ENCODE measurements around the gene PICK1.

Gene PICK1

DNA sequence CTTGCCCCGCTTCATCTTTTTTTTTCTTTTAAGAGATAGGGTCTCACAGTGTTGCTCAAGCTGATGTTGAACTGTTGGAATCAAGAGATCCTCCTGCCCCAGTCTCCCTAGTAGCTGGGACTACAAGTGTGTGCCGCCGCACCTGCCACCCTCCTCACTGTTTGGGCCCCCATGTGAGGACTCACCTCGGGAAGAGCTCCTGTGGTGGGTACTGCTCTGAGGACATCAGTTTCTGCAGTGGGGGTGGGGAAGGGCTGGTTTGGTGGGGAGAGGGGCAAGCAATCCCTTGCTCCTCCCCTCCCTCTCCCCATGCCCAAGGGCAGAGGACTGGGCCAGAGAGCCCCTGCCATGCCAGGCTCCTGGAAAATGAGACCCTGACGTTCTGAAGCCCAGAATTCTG, 28.3 kb downstream of the PICK1 start:
- Histone ChIP-seq H3K36me3 (no peaks in the 10 kb centered on the region), H3K27ac (no peak overlapping the region), H3K4me1 (ENCODE audit: control insufficient read depth in 1 of 2, insufficient read depth in 1 of 2, low read depth in 1 of 2, low read length in 1 of 2) (peaks cover 8% of the 10 kb centered on the region in 2 experiments), H3K27me3 (peaks cover 78% of the 10 kb centered on the region), H3K4me3 (ENCODE audit: low read depth in 1 of 2, low read length in 1 of 2) (no peak overlapping the region), H3K9me3 (no peaks in the 10 kb centered on the region)
- TF ChIP-seq, protein P1, sequence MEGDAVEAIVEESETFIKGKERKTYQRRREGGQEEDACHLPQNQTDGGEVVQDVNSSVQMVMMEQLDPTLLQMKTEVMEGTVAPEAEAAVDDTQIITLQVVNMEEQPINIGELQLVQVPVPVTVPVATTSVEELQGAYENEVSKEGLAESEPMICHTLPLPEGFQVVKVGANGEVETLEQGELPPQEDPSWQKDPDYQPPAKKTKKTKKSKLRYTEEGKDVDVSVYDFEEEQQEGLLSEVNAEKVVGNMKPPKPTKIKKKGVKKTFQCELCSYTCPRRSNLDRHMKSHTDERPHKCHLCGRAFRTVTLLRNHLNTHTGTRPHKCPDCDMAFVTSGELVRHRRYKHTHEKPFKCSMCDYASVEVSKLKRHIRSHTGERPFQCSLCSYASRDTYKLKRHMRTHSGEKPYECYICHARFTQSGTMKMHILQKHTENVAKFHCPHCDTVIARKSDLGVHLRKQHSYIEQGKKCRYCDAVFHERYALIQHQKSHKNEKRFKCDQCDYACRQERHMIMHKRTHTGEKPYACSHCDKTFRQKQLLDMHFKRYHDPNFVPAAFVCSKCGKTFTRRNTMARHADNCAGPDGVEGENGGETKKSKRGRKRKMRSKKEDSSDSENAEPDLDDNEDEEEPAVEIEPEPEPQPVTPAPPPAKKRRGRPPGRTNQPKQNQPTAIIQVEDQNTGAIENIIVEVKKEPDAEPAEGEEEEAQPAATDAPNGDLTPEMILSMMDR (IDR thresholded peaks at IDR 0.05): no peak

DNA sequence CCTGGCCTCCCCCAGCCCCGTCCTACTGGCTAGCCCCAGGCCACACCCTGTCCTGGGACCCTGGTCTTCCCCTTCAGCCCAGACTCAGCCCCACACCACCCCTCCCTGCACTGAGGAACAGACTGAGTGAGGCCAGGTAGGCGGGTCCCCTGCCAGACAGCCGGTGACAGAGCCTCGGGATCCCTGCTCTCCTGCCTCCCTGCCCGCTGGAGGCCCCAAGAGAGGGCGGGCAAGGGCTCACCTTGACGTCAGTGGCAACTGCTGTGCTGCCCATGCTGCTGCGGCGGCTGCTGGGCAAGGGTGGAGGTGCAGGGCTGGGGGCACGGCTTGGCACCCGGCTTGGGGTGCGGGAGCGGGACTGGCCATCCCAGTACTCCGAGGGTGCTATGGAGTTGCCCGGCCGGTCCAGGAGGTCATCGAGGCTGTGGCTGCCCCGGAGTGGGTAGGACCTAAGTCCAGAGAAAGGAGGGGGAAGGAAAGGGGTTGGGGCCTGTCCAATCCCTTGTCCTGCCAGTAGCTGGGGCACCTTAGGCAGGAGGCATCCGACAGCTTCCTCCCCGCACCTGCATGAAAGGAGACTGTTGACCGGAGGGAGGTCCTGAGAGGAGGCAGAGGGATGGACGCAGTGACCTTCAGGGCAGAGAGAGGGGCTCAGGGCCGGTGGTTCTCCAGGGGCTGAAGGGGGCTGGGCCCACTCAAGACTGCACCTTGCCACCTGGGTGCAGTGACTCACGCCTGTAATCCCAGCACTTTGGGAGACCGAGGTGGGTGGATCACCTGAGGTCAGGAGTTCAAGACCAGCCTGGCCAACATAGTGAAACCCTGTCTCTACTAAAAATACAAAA, 29.0 kb downstream of the PICK1 start:
- Histone ChIP-seq H3K4me1 (ENCODE audit: control insufficient read depth in 1 of 2, insufficient read depth in 1 of 2, low read depth in 1 of 2, low read length in 1 of 2) (peaks cover 5% of the 10 kb centered on the region in 2 experiments), H3K27ac (no peak overlapping the region), H3K4me3 (ENCODE audit: low read depth in 1 of 2, low read length in 1 of 2) (no peak overlapping the region), H3K36me3 (no peaks in the 10 kb centered on the region), H3K9me3 (no peaks in the 10 kb centered on the region), H3K27me3 (peaks cover 78% of the 10 kb centered on the region)
- TF ChIP-seq, protein P1 (IDR thresholded peaks at IDR 0.05): no peak

- Histone ChIP-seq H3K27me3 (peaks cover 72% of the 10 kb centered on the region), H3K4me3 (ENCODE audit: low read depth in 1 of 2, low read length in 1 of 2) (no peak overlapping the region), H3K27ac (no peak overlapping the region), H3K9me3 (no peaks in the 10 kb centered on the region), H3K36me3 (no peaks in the 10 kb centered on the region), H3K4me1 (ENCODE audit: control insufficient read depth in 1 of 2, insufficient read depth in 1 of 2, low read depth in 1 of 2, low read length in 1 of 2) (no peaks in the 10 kb centered on the region)
- TF ChIP-seq, protein P1 (IDR thresholded peaks at IDR 0.05): no peak
These were observed 29.7 kb downstream of the PICK1 start for GRCh38 chr22:38086942-38087341.

DNA sequence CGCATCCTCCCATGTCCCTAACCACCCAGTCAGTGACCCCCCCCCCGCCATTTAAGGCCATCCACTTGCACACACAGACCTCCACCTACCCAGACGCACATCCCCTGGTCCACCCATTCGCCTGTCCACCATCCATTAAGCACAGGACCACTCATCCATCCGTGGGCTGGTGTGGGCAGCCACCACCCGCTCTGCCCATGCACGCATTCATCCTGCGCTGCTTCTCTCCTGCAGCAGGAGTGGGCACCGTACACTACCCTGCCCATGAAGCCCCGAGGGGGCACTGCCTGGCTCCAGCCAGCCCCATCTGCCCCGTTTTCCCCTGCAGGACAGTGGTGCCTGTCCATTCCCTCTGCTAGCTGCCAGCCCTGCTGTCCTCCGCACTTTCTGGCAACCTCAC, 30.7 kb downstream of the PICK1 start:
- H3K4me3 ChIP-seq (ENCODE audit: low read depth in 1 of 2, low read length in 1 of 2): no peak overlapping the region
- H3K9me3 ChIP-seq: no peaks in the 10 kb centered on the region
- no peaks in the 10 kb centered on the region for H3K36me3 ChIP-seq
- TF ChIP-seq, protein P1 (IDR thresholded peaks at IDR 0.05): no peak
- peaks cover 63% of the 10 kb centered on the region for H3K27me3 ChIP-seq
- H3K27ac ChIP-seq: no peak overlapping the region
- no peaks in the 10 kb centered on the region for H3K4me1 ChIP-seq (ENCODE audit: control insufficient read depth in 1 of 2, insufficient read depth in 1 of 2, low read depth in 1 of 2, low read length in 1 of 2)

DNA sequence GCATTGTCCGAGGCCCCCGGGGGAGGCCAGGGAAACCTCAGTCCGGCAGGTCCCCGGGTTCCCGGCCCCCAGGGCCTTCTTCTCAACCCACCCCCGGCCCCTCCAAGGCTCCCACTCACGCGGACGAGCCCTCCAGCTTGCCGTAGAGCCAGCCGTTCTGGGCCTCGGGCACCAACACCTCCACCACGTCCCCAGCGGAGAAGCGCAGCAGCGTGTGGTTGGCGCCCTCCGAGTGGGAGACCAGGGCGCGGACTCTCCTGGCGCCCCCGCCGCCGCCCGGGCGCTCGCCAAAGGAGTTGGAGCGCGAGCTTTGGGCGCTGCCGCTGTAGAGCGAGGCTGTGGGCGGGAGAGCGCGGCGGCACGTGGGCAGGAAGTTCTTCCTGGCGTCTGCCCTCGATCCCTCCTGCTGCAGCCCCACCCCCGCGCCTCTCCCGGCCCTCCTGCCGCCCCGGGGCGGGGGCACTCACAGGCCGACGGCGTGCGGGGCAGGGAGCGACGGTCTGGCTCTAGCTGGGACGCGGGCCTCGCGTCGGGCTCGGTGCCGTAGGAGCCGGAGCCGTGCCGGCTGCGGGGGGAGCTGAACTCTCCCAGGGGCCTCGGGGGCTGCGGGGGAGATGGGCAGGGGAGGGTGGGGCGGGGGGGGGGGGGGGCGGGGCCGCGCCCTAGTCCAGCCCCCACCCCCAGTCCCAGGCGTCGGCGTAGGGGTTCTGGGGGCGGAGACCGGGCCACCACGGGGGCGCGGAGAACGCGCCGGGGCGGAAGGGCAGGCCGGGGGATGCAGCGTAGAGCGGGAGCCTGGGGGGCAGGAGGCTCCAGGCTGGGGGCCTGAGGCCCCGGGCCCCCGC, 31.6 kb downstream of the PICK1 start:
- no peaks in the 10 kb centered on the region for H3K36me3 ChIP-seq
- H3K4me3 ChIP-seq (ENCODE audit: low read depth in 1 of 2, low read length in 1 of 2): no peak overlapping the region
- peaks cover 53% of the 10 kb centered on the region for H3K27me3 ChIP-seq

More for the DNA sequence above, 31.6 kb downstream of the PICK1 start:
- no peaks in the 10 kb centered on the region for H3K9me3 ChIP-seq
- no peak overlapping the region for H3K27ac ChIP-seq
- H3K4me1 ChIP-seq (ENCODE audit: control insufficient read depth in 1 of 2, insufficient read depth in 1 of 2, low read depth in 1 of 2, low read length in 1 of 2): no peaks in the 10 kb centered on the region
- TF ChIP-seq, protein P1 (IDR thresholded peaks at IDR 0.05): no peak

Data from neutrophil (primary cell).